Fibroblast of peridontal ligament (primary cell): ENCODE data around the gene SORL1-AS1.
A peak's percentile ranks its signal among the peaks of the same experiment; 100 is the strongest.

Experiments used
- DNase-seq: peaks from one replicate; pipeline ENCODE4 v3.0.0-alpha.2; 2010; ENCODE audit errors: extremely low read depth

The SORL1-AS1 gene

GRCh38 chr11:121476379-121477032 is 23.7 kb upstream of the SORL1-AS1 start:
- no peak for DNase-seq

GRCh38 chr11:121474680-121475079 is 21.9 kb upstream of the SORL1-AS1 start:
- DNase-seq, result no peak

GRCh38 chr11:121473064-121473777 is 20.5 kb upstream of the SORL1-AS1 start:
- peak; percentile 40 for DNase-seq

- no peak for DNase-seq
Observed at GRCh38 chr11:121472312-121472711, 19.5 kb upstream of the SORL1-AS1 start.

- no peak for DNase-seq
Observed at GRCh38 chr11:121471167-121471566, 18.4 kb upstream of the SORL1-AS1 start.

GRCh38 chr11:121469910-121470309 is 17.1 kb upstream of the SORL1-AS1 start:
- no peak for DNase-seq

- no peak for DNase-seq
Observed at GRCh38 chr11:121467965-121468364, 15.2 kb upstream of the SORL1-AS1 start.

- DNase-seq, result no peak
Observed at GRCh38 chr11:121467471-121467870, 14.7 kb upstream of the SORL1-AS1 start.

GRCh38 chr11:121466063-121466794 is 13.5 kb upstream of the SORL1-AS1 start:
- peak; percentile 70 for DNase-seq

GRCh38 chr11:121465709-121466062 is 12.9 kb upstream of the SORL1-AS1 start:
- DNase-seq, result no peak

GRCh38 chr11:121464352-121464946 is 11.7 kb upstream of the SORL1-AS1 start:
- peak; percentile 57 for DNase-seq

- no peak for DNase-seq
Observed at GRCh38 chr11:121463689-121464335, 11.0 kb upstream of the SORL1-AS1 start.

GRCh38 chr11:121461843-121462242 is 9.1 kb upstream of the SORL1-AS1 start:
- DNase-seq, result no peak

GRCh38 chr11:121460941-121461514 is 8.3 kb upstream of the SORL1-AS1 start:
- DNase-seq, result no peak

- DNase-seq, result no peak
Observed at GRCh38 chr11:121459413-121460017, 6.7 kb upstream of the SORL1-AS1 start.

GRCh38 chr11:121458551-121458950 is 5.8 kb upstream of the SORL1-AS1 start:
- no peak for DNase-seq

GRCh38 chr11:121456816-121457431 is 4.2 kb upstream of the SORL1-AS1 start:
- DNase-seq, result no peak

GRCh38 chr11:121456151-121456550 is 3.4 kb upstream of the SORL1-AS1 start:
- DNase-seq, result no peak

GRCh38 chr11:121455115-121455514 is 2.3 kb upstream of the SORL1-AS1 start:
- no peak for DNase-seq

GRCh38 chr11:121453589-121454299 is 977 bp upstream of the SORL1-AS1 start:
- no peak for DNase-seq
